Thyroid gland (tissue), 4 donors: ENCODE measurements around the gene PPP2R3A. TPM values are rescaled to one million over a fixed set of nuclear protein-coding genes. Genes with fewer than 3 reads are reported as not detected.

Experiments used
- DNase-seq, 2 donors: peaks; one replicate each; pipeline ENCODE4 v3.0.0-alpha.2; 2019
- H3K27ac ChIP-seq, 3 donors: fragments of 200-600 bp; sonication (generic); 1 replicate in 2 of 3; 2 replicates in 1 of 3; pipeline ENCODE4 v1.5.1; 2016 to 2019; ENCODE audit warnings: mild to moderate bottlenecking in 1 of 3, moderate library complexity in 1 of 3
- H3K27me3 ChIP-seq: fragments of 200-600 bp; sonication (generic); one replicate; pipeline ENCODE4 v1.5.1; 2019
- H3K36me3 ChIP-seq, 2 donors: fragments of 200-600 bp; sonication (generic); one replicate each; pipeline ENCODE4 v1.5.1; 2016 to 2019
- H3K4me1 ChIP-seq, 2 donors: fragments of 200-600 bp; sonication (generic); one replicate each; pipeline ENCODE4 v1.5.1; 2017 to 2019
- H3K4me3 ChIP-seq, 3 donors: fragments of 200-600 bp; sonication (generic); replicated peaks in 1 of 3; 1 replicate in 2 of 3; 2 replicates in 1 of 3; pipeline ENCODE4 v1.5.1; 2016; ENCODE audit warnings: mild to moderate bottlenecking in 1 of 3
- H3K9me3 ChIP-seq: fragments of 200-600 bp; sonication (generic); one replicate; pipeline ENCODE4 v1.5.1; 2017
- CTCF ChIP-seq, 6 experiments: fragments of 200-600 bp in 3 of 6; fragments of 450-650 bp in 3 of 6; sonication (generic) in 3 of 6; IDR thresholded peaks; one replicate each; pipeline ENCODE4 v1.5.1; 2016 to 2019; ENCODE audit warnings: antibody characterized with exemption in 6 of 6, mild to moderate bottlenecking in 2 of 6, inconsistent platforms in 1 of 6, moderate library complexity in 1 of 6
- POLR2A ChIP-seq, 2 donors: fragments of 450-650 bp; IDR thresholded peaks; one replicate each; pipeline ENCODE4 v1.6.1; 2017; ENCODE audit warnings: antibody characterized with exemption in 2 of 2, mild to moderate bottlenecking in 2 of 2, moderate library complexity in 1 of 2
- WGBS, 2 donors: methylation state at CpG; one replicate each; pipeline ENCODE4 v1.1.5; 2017; 5-methylcytosine and 5-hydroxymethylcytosine counted together
- intact Hi-C: fragments of 100-400 bp; cut with DNase I; formaldehyde crosslinking; loops from one replicate; pipeline ENCODE4 v1.15.1; 2023
- total RNA-seq, 4 donors: library from RNA; depleted of rRNA; stranded (reverse); fragments of >200 nt; gene quantifications; one replicate each; pipeline ENCODE4 v1.2.3, GENCODE V29; 2016

The PPP2R3A gene
- total RNA-seq, 4 donors from 2014 or later: 8.5 to 15.3 (median 9.8) TPM

- Histone ChIP-seq H3K36me3 (no peaks in the 10 kb centered on the region), H3K27ac (no peak overlapping the region), H3K27me3 (no peaks in the 10 kb centered on the region), H3K4me3 (no peak overlapping the region), H3K4me1 (no peaks in the 10 kb centered on the region), H3K9me3 (no peaks in the 10 kb centered on the region)
- WGBS, 2 donors: 94 to 96% methylated on average over 4 of the region's 4 CpGs
- DNase-seq: no peak
- TF ChIP-seq POLR2A (IDR thresholded peaks at IDR 0.05): no peak
- TF ChIP-seq CTCF (IDR thresholded peaks at IDR 0.05): no peak
- intact Hi-C loops: no loop called here
These were observed 30.2 kb downstream of the PPP2R3A start for GRCh38 chr3:135995766-135996165.

GRCh38 chr3:135997554-135998320 lies 32.2 kb downstream of the PPP2R3A start:
- 85 to 86% methylated on average over 6 of the region's 6 CpGs for WGBS, 2 donors
- intact Hi-C loops: no loop called here
- Histone ChIP-seq H3K4me3 (no peak overlapping the region), H3K4me1 (no peaks in the 10 kb centered on the region), H3K9me3 (no peaks in the 10 kb centered on the region), H3K27me3 (no peaks in the 10 kb centered on the region), H3K27ac (no peak overlapping the region), H3K36me3 (no peaks in the 10 kb centered on the region)
- TF ChIP-seq CTCF (IDR thresholded peaks at IDR 0.05) (no peak), POLR2A (IDR thresholded peaks at IDR 0.05) (no peak)
- no peak for DNase-seq

- H3K27me3 ChIP-seq: no peaks in the 10 kb centered on the region
- 91 to 95% methylated on average over 1 of the region's 1 CpG for WGBS, 2 donors
- H3K4me3 ChIP-seq: no peak overlapping the region
- no peaks in the 10 kb centered on the region for H3K9me3 ChIP-seq
- DNase-seq: no peak
- no peak for TF ChIP-seq POLR2A (IDR thresholded peaks at IDR 0.05)
- TF ChIP-seq CTCF (IDR thresholded peaks at IDR 0.05): no peak
- H3K27ac ChIP-seq: no peak overlapping the region
- no peaks in the 10 kb centered on the region for H3K36me3 ChIP-seq
- intact Hi-C loops: no loop called here
- H3K4me1 ChIP-seq: no peaks in the 10 kb centered on the region
These were observed 42.7 kb downstream of the PPP2R3A start for GRCh38 chr3:136008221-136008620.

GRCh38 chr3:136008732-136009470 lies 43.4 kb downstream of the PPP2R3A start:
- no peaks in the 10 kb centered on the region for H3K9me3 ChIP-seq
- no peaks in the 10 kb centered on the region for H3K4me1 ChIP-seq
- WGBS, 2 donors: 87 to 91% methylated on average over 5 of the region's 5 CpGs
- TF ChIP-seq CTCF (IDR thresholded peaks at IDR 0.05): no peak
- no peak for TF ChIP-seq POLR2A (IDR thresholded peaks at IDR 0.05)
- no peaks in the 10 kb centered on the region for H3K27me3 ChIP-seq
- no peaks in the 10 kb centered on the region for H3K36me3 ChIP-seq
- DNase-seq: no peak
- intact Hi-C loops: no loop called here
- H3K4me3 ChIP-seq: no peak overlapping the region
- H3K27ac ChIP-seq: no peak overlapping the region

- intact Hi-C loops: no loop called here
- no peak for DNase-seq
- TF ChIP-seq POLR2A (IDR thresholded peaks at IDR 0.05) (no peak), CTCF (IDR thresholded peaks at IDR 0.05) (no peak)
- WGBS, 2 donors: 58 to 79% methylated on average over 1 of the region's 1 CpG
- Histone ChIP-seq H3K4me3 (no peak overlapping the region), H3K27me3 (no peaks in the 10 kb centered on the region), H3K4me1 (no peaks in the 10 kb centered on the region), H3K9me3 (no peaks in the 10 kb centered on the region), H3K36me3 (no peaks in the 10 kb centered on the region), H3K27ac (no peak overlapping the region)
These were observed 53.3 kb downstream of the PPP2R3A start for GRCh38 chr3:136018876-136019275.
